ENCODE measurements around the gene ABCA8. TPM values are rescaled to one million over a fixed set of nuclear protein-coding genes. Genes with fewer than 3 reads are reported as not detected.
A peak's percentile ranks its signal among the peaks of the same experiment; 100 is the strongest.
"Not testable (repeated sequence)": the region's sequence is repeated elsewhere in the genome, so short reads cannot be mapped to it uniquely, and the experiment has no call there.

The ABCA8 gene
- total RNA-seq: 100 to 1,000 TPM in 1 of 2 donors, 10 to 100 TPM in 1; 83.7 to 146 TPM
- polyA plus RNA-seq (ENCODE audit: insufficient read length in 2 of 2): 10 to 100 TPM in 1 of 2 donors, 1 to 10 TPM in 1; 9.7 to 20.7 TPM
- long read RNA-seq, donor 1, partial matches to known transcripts: 0 of 4 reads
- long read RNA-seq, donor 1, other reads (novel, unspliced or antisense): 0 of 4 reads
- long read RNA-seq, donor 2: 0 reads
- long read RNA-seq, donor 3, partial matches to known transcripts: 0 of 1 reads
- long read RNA-seq, donor 3, other reads (novel, unspliced or antisense): 0 of 1 reads
- long read RNA-seq, donor 4, transcript ABCA8-214 (1 exons, 3,071 nt): major isoform, 9 of 17 reads
- long read RNA-seq, donor 4, partial matches to known transcripts: 5 of 17 reads
- long read RNA-seq, donor 4, other reads (novel, unspliced or antisense): 0 of 17 reads

- no peaks in the 10 kb centered on the region for H3K9me3 ChIP-seq (ENCODE audit: control insufficient read depth, insufficient read depth, low read length)
- H3K36me3 ChIP-seq (ENCODE audit: control insufficient read depth, insufficient read depth, low read length): no peaks in the 10 kb centered on the region
- H3K4me1 ChIP-seq (ENCODE audit: control insufficient read depth, insufficient read depth, low read length): no peaks in the 10 kb centered on the region
- H3K4me3 ChIP-seq (ENCODE audit: low read depth, low read length): peak within 1 kb of the TSS; percentile 35
- DNase-seq (ENCODE audit: low read depth in 4 of 6, low spot score in 6 of 6): peak in 3 of 6 donors; percentile 12 to 64 (median 19)
- peak within 1 kb of the TSS; percentile 67 for H3K27ac ChIP-seq (ENCODE audit: low read depth, low read length)
- no peaks in the 10 kb centered on the region for H3K27me3 ChIP-seq (ENCODE audit: control insufficient read depth, insufficient read depth, low read length)
- no CpG with 5 or more reads among the region's 4 CpGs for WGBS (ENCODE audit: insufficient coverage)
Observed at GRCh38 chr17:68955181-68955841, at the start of gene ABCA8. ABCA8 (minus strand) TSS chr17:68955392; CDS start chr17:68942034, 13,358 bp downstream.

GRCh38 chr17:69004759-69005158 is 49.6 kb upstream of the ABCA8 start:
- DNase-seq (ENCODE audit: low read depth in 4 of 6, low spot score in 6 of 6); H3K9me3 ChIP-seq (ENCODE audit: control insufficient read depth, insufficient read depth, low read length); H3K27ac ChIP-seq (ENCODE audit: low read depth, low read length); H3K36me3 ChIP-seq (ENCODE audit: control insufficient read depth, insufficient read depth, low read length); H3K27me3 ChIP-seq (ENCODE audit: control insufficient read depth, insufficient read depth, low read length); H3K4me3 ChIP-seq (ENCODE audit: low read depth, low read length); H3K4me1 ChIP-seq (ENCODE audit: control insufficient read depth, insufficient read depth, low read length): not testable (repeated sequence)
- WGBS (ENCODE audit: insufficient coverage): 95% methylated on average over 20 of the region's 27 CpGs

- H3K27me3 ChIP-seq (ENCODE audit: control insufficient read depth, insufficient read depth, low read length); H3K27ac ChIP-seq (ENCODE audit: low read depth, low read length); H3K4me3 ChIP-seq (ENCODE audit: low read depth, low read length); H3K36me3 ChIP-seq (ENCODE audit: control insufficient read depth, insufficient read depth, low read length); DNase-seq (ENCODE audit: low read depth in 4 of 6, low spot score in 6 of 6); H3K9me3 ChIP-seq (ENCODE audit: control insufficient read depth, insufficient read depth, low read length); H3K4me1 ChIP-seq (ENCODE audit: control insufficient read depth, insufficient read depth, low read length): not testable (repeated sequence)
- no CpG with 5 or more reads among the region's 3 CpGs for WGBS (ENCODE audit: insufficient coverage)
Observed at GRCh38 chr17:68999743-69000142, 44.6 kb upstream of the ABCA8 start.

GRCh38 chr17:68993112-68993511 is 37.9 kb upstream of the ABCA8 start:
- DNase-seq (ENCODE audit: low read depth in 4 of 6, low spot score in 6 of 6): no peak
- no peaks in the 10 kb centered on the region for H3K27me3 ChIP-seq (ENCODE audit: control insufficient read depth, insufficient read depth, low read length)
- no peaks in the 10 kb centered on the region for H3K9me3 ChIP-seq (ENCODE audit: control insufficient read depth, insufficient read depth, low read length)
- H3K36me3 ChIP-seq (ENCODE audit: control insufficient read depth, insufficient read depth, low read length): no peaks in the 10 kb centered on the region
- H3K4me1 ChIP-seq (ENCODE audit: control insufficient read depth, insufficient read depth, low read length): no peaks in the 10 kb centered on the region
- no peak overlapping the region for H3K27ac ChIP-seq (ENCODE audit: low read depth, low read length)
- 65% methylated on average over 2 of the region's 4 CpGs for WGBS (ENCODE audit: insufficient coverage)
- H3K4me3 ChIP-seq (ENCODE audit: low read depth, low read length): no peak overlapping the region

- Histone ChIP-seq H3K4me1 (ENCODE audit: control insufficient read depth, insufficient read depth, low read length) (no peaks in the 10 kb centered on the region), H3K27me3 (ENCODE audit: control insufficient read depth, insufficient read depth, low read length) (no peaks in the 10 kb centered on the region), H3K9me3 (ENCODE audit: control insufficient read depth, insufficient read depth, low read length) (no peaks in the 10 kb centered on the region), H3K36me3 (ENCODE audit: control insufficient read depth, insufficient read depth, low read length) (no peaks in the 10 kb centered on the region), H3K27ac (ENCODE audit: low read depth, low read length) (no peak overlapping the region), H3K4me3 (ENCODE audit: low read depth, low read length) (no peak overlapping the region)
- DNase-seq (ENCODE audit: low read depth in 4 of 6, low spot score in 6 of 6): no peak
- 80% methylated on average over 2 of the region's 4 CpGs for WGBS (ENCODE audit: insufficient coverage)
Observed at GRCh38 chr17:68987966-68988365, 32.8 kb upstream of the ABCA8 start.

GRCh38 chr17:68981288-68981687 is 26.1 kb upstream of the ABCA8 start:
- H3K4me1 ChIP-seq (ENCODE audit: control insufficient read depth, insufficient read depth, low read length): no peaks in the 10 kb centered on the region
- H3K9me3 ChIP-seq (ENCODE audit: control insufficient read depth, insufficient read depth, low read length): no peaks in the 10 kb centered on the region
- H3K36me3 ChIP-seq (ENCODE audit: control insufficient read depth, insufficient read depth, low read length): no peaks in the 10 kb centered on the region
- H3K4me3 ChIP-seq (ENCODE audit: low read depth, low read length): no peak overlapping the region
- H3K27ac ChIP-seq (ENCODE audit: low read depth, low read length): no peak overlapping the region
- peak in 1 of 6 donors; percentile 16 for DNase-seq (ENCODE audit: low read depth in 4 of 6, low spot score in 6 of 6)
- H3K27me3 ChIP-seq (ENCODE audit: control insufficient read depth, insufficient read depth, low read length): no peaks in the 10 kb centered on the region
- WGBS (ENCODE audit: insufficient coverage): 60% methylated on average over 1 of the region's 2 CpGs

GRCh38 chr17:68973098-68973846 is 18.1 kb upstream of the ABCA8 start:
- Histone ChIP-seq H3K9me3 (ENCODE audit: control insufficient read depth, insufficient read depth, low read length) (no peaks in the 10 kb centered on the region), H3K4me3 (ENCODE audit: low read depth, low read length) (no peak overlapping the region), H3K4me1 (ENCODE audit: control insufficient read depth, insufficient read depth, low read length) (no peaks in the 10 kb centered on the region), H3K27me3 (ENCODE audit: control insufficient read depth, insufficient read depth, low read length) (no peaks in the 10 kb centered on the region), H3K36me3 (ENCODE audit: control insufficient read depth, insufficient read depth, low read length) (no peaks in the 10 kb centered on the region), H3K27ac (ENCODE audit: low read depth, low read length) (no peak overlapping the region)
- 50% methylated on average over 1 of the region's 3 CpGs for WGBS (ENCODE audit: insufficient coverage)
- DNase-seq (ENCODE audit: low read depth in 4 of 6, low spot score in 6 of 6): no peak

- no peaks in the 10 kb centered on the region for H3K36me3 ChIP-seq (ENCODE audit: control insufficient read depth, insufficient read depth, low read length)
- H3K27ac ChIP-seq (ENCODE audit: low read depth, low read length): no peak overlapping the region
- no peaks in the 10 kb centered on the region for H3K9me3 ChIP-seq (ENCODE audit: control insufficient read depth, insufficient read depth, low read length)
- H3K4me3 ChIP-seq (ENCODE audit: low read depth, low read length): no peak overlapping the region
- DNase-seq (ENCODE audit: low read depth in 4 of 6, low spot score in 6 of 6): peak in 3 of 6 donors; percentile 12 to 62 (median 53)
- no peaks in the 10 kb centered on the region for H3K27me3 ChIP-seq (ENCODE audit: control insufficient read depth, insufficient read depth, low read length)
- WGBS (ENCODE audit: insufficient coverage): no CpG with 5 or more reads among the region's 4 CpGs
- no peaks in the 10 kb centered on the region for H3K4me1 ChIP-seq (ENCODE audit: control insufficient read depth, insufficient read depth, low read length)
Observed at GRCh38 chr17:68972119-68972704, 17.0 kb upstream of the ABCA8 start.

GRCh38 chr17:68969101-68969500 is 13.9 kb upstream of the ABCA8 start:
- 73% methylated on average over 2 of the region's 5 CpGs for WGBS (ENCODE audit: insufficient coverage)
- Histone ChIP-seq H3K27ac (ENCODE audit: low read depth, low read length) (no peak overlapping the region), H3K36me3 (ENCODE audit: control insufficient read depth, insufficient read depth, low read length) (no peaks in the 10 kb centered on the region), H3K4me3 (ENCODE audit: low read depth, low read length) (no peak overlapping the region), H3K4me1 (ENCODE audit: control insufficient read depth, insufficient read depth, low read length) (no peaks in the 10 kb centered on the region), H3K27me3 (ENCODE audit: control insufficient read depth, insufficient read depth, low read length) (no peaks in the 10 kb centered on the region), H3K9me3 (ENCODE audit: control insufficient read depth, insufficient read depth, low read length) (no peaks in the 10 kb centered on the region)
- DNase-seq (ENCODE audit: low read depth in 4 of 6, low spot score in 6 of 6): no peak
